Sigmoid colon (tissue), 7 donors: ENCODE measurements around the gene TMEM145. TPM values are rescaled to one million over a fixed set of nuclear protein-coding genes. Genes with fewer than 3 reads are reported as not detected.

ENCODE experiments used
- DNase-seq: peaks from one replicate; pipeline ENCODE4 v3.0.0-alpha.2; 2019
- H3K27ac ChIP-seq, 4 donors: fragments of 200-600 bp; sonication (generic); one replicate each; pipeline ENCODE4 v1.5.1; 2016 to 2019; ENCODE audit warnings: mild to moderate bottlenecking in 1 of 4
- H3K27me3 ChIP-seq, 3 donors: fragments of 200-600 bp; sonication (generic); one replicate each; pipeline ENCODE4 v1.5.1; 2019; ENCODE audit warnings: mild to moderate bottlenecking in 1 of 3
- H3K36me3 ChIP-seq, 4 donors: fragments of 200-600 bp; sonication (generic); one replicate each; pipeline ENCODE4 v1.5.1; 2016 to 2019
- H3K4me1 ChIP-seq, 4 donors: fragments of 200-600 bp; sonication (generic); one replicate each; pipeline ENCODE4 v1.5.1; 2017 to 2019
- H3K4me3 ChIP-seq, 4 donors: fragments of 200-600 bp; sonication (generic); one replicate each; pipeline ENCODE4 v1.5.1; 2017 to 2019; ENCODE audit warnings: mild to moderate bottlenecking in 2 of 4, moderate library complexity in 1 of 4
- H3K9me3 ChIP-seq, 4 donors: fragments of 200-600 bp in 3 of 4; sonication (generic) in 3 of 4; one replicate each; pipeline versions ENCODE4 v1.5.1 to v1.6.1; 2013 to 2019
- EP300 ChIP-seq, 4 donors: sonication (generic); formaldehyde crosslinking; IDR thresholded peaks; one replicate each; pipeline ENCODE4 v1.6.1; 2017; ENCODE audit warnings: antibody characterized with exemption in 4 of 4
- POLR2A ChIP-seq, 2 donors: fragments of 450-650 bp; IDR thresholded peaks; one replicate each; pipeline ENCODE4 v1.6.1; 2016; ENCODE audit warnings: antibody characterized with exemption in 2 of 2, mild to moderate bottlenecking in 2 of 2, moderate library complexity in 2 of 2
- POLR2AphosphoS5 ChIP-seq, 4 donors: sonication (generic); formaldehyde crosslinking; IDR thresholded peaks; one replicate each; pipeline ENCODE4 v1.6.1; 2017; ENCODE audit warnings: antibody characterized with exemption in 4 of 4
- WGBS, 2 donors: extraction: QIAGEN DNeasy Blood & Tissue Kit; methylation state at CpG; one replicate each; pipeline ENCODE4 v1.1.7; 2013; 5-methylcytosine and 5-hydroxymethylcytosine counted together
- intact Hi-C: fragments of 100-400 bp; cut with DNase I; formaldehyde crosslinking; loops from one replicate; pipeline ENCODE4 v1.15.1; 2023
- polyA plus RNA-seq, 3 donors: library from polyadenylated mRNA; stranded (reverse); fragments of 200-250 nt; gene quantifications; one replicate each; pipeline ENCODE4 v1.2.3, GENCODE V29; 2013
- total RNA-seq, 4 donors: library from RNA; depleted of rRNA; stranded (reverse); fragments of >200 nt; gene quantifications; one replicate each; pipeline ENCODE4 v1.1.0, GENCODE V29; 2016
- TF ChIP-seq, protein P1 (sequence below), 4 experiments: fragments of 450-650 bp in 3 of 4; fragments of 200-600 bp in 1 of 4; IDR thresholded peaks; one replicate each; pipeline ENCODE4 v1.5.1; 2016 to 2019; ENCODE audit warnings: antibody characterized with exemption in 4 of 4, mild to moderate bottlenecking in 3 of 4, moderate library complexity in 2 of 4
- donor health status: healthy with polysubstance abuse.
- donor health status: Bipolar disorder and iron deficiency.
- donor health status: healthy.

Gene TMEM145
- total and polyA plus RNA-seq, 7 donors, result 0.54 to 4.4 (median 0.65) TPM; not detected in 3

DNA sequence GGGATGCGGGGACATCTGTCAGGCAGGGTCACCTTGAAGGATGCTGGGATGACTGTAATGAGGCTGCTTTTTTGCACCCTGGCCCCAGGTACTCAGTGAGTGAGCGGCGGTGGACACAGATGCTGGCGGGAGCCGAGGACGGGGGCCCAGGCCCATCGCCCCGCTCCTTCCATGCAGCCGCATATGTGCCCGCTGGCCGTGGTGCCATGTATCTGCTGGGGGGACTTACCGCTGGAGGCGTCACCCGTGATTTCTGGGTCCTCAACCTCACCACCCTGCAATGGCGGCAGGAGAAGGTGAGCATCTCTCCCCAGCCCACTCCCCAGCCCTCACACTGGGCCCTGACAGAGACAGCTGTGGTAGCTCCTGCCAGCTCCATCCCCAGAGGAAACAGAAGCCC lies 43.6 kb downstream of the TMEM145 start:
- Histone ChIP-seq H3K4me3 (no peak overlapping the region), H3K4me1 (no peaks in the 10 kb centered on the region), H3K36me3 (peaks cover 17 to 85% (median 34%) of the 10 kb centered on the region in 4 donors), H3K27ac (no peak overlapping the region), H3K27me3 (no peaks in the 10 kb centered on the region), H3K9me3 (no peaks in the 10 kb centered on the region)
- intact Hi-C loops, result no loop called here
- DNase-seq, result no peak
- TF ChIP-seq POLR2A (IDR thresholded peaks at IDR 0.05), result no peak
- WGBS, 2 donors, result 97 to 98% methylated on average over 15 of the region's 15 CpGs

DNA sequence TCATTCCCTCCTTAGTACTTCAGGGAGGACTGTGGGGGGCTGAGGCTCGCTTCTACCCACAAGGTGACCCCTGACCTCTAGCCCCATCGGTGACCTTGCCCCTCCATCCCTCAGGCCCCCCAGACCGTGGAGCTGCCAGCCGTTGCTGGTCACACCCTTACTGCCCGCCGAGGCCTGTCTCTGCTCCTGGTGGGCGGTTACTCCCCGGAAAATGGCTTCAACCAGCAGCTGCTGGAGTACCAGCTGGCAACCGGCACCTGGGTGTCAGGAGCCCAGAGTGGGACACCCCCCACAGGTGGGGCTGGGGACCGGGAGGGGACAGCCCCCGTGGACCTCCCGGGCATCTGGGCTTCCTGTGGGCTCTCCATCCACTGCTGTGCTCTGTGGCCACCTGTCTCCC lies 44.2 kb downstream of the TMEM145 start:
- Histone ChIP-seq H3K4me1 (no peaks in the 10 kb centered on the region), H3K27me3 (no peaks in the 10 kb centered on the region), H3K9me3 (no peaks in the 10 kb centered on the region), H3K4me3 (no peak overlapping the region), H3K36me3 (peaks cover 17 to 85% (median 34%) of the 10 kb centered on the region in 4 donors), H3K27ac (no peak overlapping the region)
- no peak for DNase-seq
- 91 to 92% methylated on average over 12 of the region's 12 CpGs for WGBS, 2 donors
- intact Hi-C loops, result no loop called here
- TF ChIP-seq, protein P1, sequence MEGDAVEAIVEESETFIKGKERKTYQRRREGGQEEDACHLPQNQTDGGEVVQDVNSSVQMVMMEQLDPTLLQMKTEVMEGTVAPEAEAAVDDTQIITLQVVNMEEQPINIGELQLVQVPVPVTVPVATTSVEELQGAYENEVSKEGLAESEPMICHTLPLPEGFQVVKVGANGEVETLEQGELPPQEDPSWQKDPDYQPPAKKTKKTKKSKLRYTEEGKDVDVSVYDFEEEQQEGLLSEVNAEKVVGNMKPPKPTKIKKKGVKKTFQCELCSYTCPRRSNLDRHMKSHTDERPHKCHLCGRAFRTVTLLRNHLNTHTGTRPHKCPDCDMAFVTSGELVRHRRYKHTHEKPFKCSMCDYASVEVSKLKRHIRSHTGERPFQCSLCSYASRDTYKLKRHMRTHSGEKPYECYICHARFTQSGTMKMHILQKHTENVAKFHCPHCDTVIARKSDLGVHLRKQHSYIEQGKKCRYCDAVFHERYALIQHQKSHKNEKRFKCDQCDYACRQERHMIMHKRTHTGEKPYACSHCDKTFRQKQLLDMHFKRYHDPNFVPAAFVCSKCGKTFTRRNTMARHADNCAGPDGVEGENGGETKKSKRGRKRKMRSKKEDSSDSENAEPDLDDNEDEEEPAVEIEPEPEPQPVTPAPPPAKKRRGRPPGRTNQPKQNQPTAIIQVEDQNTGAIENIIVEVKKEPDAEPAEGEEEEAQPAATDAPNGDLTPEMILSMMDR (IDR thresholded peaks at IDR 0.05), result no peak
- TF ChIP-seq POLR2AphosphoS5 (IDR thresholded peaks at IDR 0.05) (no peak), EP300 (IDR thresholded peaks at IDR 0.05) (no peak), POLR2A (IDR thresholded peaks at IDR 0.05) (no peak)

DNA sequence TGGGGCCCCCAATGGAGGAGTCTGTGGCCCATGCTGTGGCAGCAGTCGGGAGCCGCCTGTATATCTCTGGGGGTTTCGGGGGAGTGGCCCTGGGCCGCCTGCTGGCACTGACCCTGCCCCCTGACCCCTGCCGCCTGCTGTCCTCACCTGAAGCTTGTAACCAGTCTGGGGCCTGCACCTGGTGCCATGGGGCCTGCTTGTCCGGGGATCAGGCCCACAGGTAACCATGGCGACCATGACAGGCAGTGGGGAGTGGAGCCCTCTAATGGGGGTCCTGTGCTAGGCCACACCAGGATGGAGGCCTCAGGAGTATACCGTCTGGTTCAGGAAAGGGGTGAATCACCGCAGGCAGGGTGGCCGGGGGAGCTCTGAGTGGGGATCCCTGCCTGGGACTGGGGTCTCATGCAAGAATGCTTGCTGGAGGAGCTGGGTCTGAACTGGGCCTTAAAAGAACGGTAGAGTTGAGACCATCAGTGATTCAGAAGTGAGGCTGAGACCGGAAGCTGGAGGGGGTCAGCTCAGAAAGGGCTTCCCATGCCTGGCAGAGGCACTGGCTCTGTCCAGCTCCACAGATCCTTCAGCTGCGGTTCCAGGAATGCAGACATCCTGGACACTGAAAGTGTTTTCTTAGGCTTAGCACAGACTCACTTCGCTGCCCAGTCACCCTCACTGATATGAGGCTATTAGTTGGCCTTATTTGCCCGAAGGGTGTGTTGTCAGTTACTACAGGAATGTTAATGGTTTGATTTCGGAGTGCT lies 47.9 kb downstream of the TMEM145 start:
- H3K4me1 ChIP-seq, result peaks cover 0 to 10% (median 0%) of the 10 kb centered on the region in 4 donors
- TF ChIP-seq POLR2A (IDR thresholded peaks at IDR 0.05) (no peak), POLR2AphosphoS5 (IDR thresholded peaks at IDR 0.05) (no peak), EP300 (IDR thresholded peaks at IDR 0.05) (no peak)
- TF ChIP-seq, protein P1 (IDR thresholded peaks at IDR 0.05), result no peak
- H3K36me3 ChIP-seq, result peaks cover 16 to 68% (median 34%) of the 10 kb centered on the region in 4 donors
- H3K9me3 ChIP-seq, result no peaks in the 10 kb centered on the region
- intact Hi-C loops, result no loop called here
- no peak overlapping the region for H3K4me3 ChIP-seq
- no peak overlapping the region for H3K27ac ChIP-seq
- DNase-seq, result no peak
- no peaks in the 10 kb centered on the region for H3K27me3 ChIP-seq
- WGBS, 2 donors, result 92% methylated on average over 16 of the region's 16 CpGs

DNA sequence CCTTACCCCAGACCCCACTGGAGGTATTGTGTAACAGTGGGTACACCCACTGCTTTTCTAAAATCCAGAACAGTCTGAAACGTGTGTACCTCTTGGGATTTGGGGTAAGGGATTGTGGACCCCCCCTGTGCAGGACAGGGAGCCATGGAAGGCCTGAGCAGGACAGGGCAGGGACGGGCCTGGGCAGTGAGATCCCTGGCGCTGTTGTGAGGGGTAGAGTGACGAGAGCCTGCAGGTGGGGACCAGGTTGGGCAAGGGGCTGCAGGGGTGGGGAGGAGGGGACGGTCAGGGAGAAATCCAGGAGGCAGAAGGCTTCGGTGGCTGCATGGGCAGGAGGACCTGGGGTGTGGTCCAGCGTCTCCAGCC lies 48.4 kb downstream of the TMEM145 start:
- Histone ChIP-seq H3K4me1 (peaks cover 0 to 14% (median under 1%) of the 10 kb centered on the region in 4 donors), H3K4me3 (no peak overlapping the region), H3K27ac (no peak overlapping the region), H3K36me3 (peaks cover 11 to 63% (median 29%) of the 10 kb centered on the region in 4 donors), H3K9me3 (no peaks in the 10 kb centered on the region), H3K27me3 (no peaks in the 10 kb centered on the region)
- intact Hi-C loops, result no loop called here
- 94 to 96% methylated on average over 7 of the region's 7 CpGs for WGBS, 2 donors
- no peak for TF ChIP-seq EP300 (IDR thresholded peaks at IDR 0.05)
- no peak for TF ChIP-seq POLR2AphosphoS5 (IDR thresholded peaks at IDR 0.05)
- TF ChIP-seq, protein P1 (IDR thresholded peaks at IDR 0.05), result no peak
- TF ChIP-seq POLR2A (IDR thresholded peaks at IDR 0.05), result no peak
- no peak for DNase-seq

DNA sequence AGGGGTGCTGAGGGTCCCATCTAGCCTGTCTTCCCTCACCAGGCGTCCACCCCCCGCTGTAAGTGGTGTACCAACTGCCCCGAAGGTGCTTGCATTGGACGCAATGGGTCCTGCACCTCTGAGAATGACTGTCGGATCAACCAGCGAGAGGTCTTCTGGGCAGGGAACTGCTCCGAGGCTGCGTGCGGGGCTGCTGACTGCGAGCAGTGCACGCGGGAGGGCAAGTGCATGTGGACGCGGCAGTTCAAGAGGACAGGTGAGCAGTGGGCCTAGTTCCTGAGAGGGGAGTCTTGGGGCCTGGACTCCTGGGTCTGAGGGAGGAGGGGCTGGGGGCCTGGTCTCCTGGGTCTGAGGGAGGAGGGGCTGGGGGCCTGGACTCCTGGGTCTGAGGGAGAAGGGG lies 49.2 kb downstream of the TMEM145 start:
- Histone ChIP-seq H3K4me1 (peaks cover 0 to 18% (median 5%) of the 10 kb centered on the region in 4 donors), H3K27me3 (no peaks in the 10 kb centered on the region), H3K27ac (no peak overlapping the region), H3K4me3 (no peak overlapping the region), H3K9me3 (no peaks in the 10 kb centered on the region), H3K36me3 (peaks cover 2 to 55% (median 22%) of the 10 kb centered on the region in 4 donors)
- no peak for TF ChIP-seq POLR2A (IDR thresholded peaks at IDR 0.05)
- TF ChIP-seq, protein P1 (IDR thresholded peaks at IDR 0.05), result no peak
- TF ChIP-seq EP300 (IDR thresholded peaks at IDR 0.05), result no peak
- no peak for TF ChIP-seq POLR2AphosphoS5 (IDR thresholded peaks at IDR 0.05)
- no peak for DNase-seq
- WGBS, 2 donors, result 97% methylated on average over 14 of the region's 14 CpGs
- intact Hi-C loops, result no loop called here
